HCT116 (cell line): Measurements from ENCODE around the gene PLXNB3. TPM values are rescaled to one million over a fixed set of nuclear protein-coding genes. Genes with fewer than 3 reads are reported as not detected.

ENCODE experiments used
- ATAC-seq: fragments of 200-7000 bp; cut with Tn5 transposase; 2 replicates; pipeline ENCODE4 v1.9.1; 2020; ENCODE audit warnings: mild to moderate bottlenecking, moderate library complexity
- BruUV-seq: library from RNA; stranded (reverse); fragments of 400-500 nt; replicated peaks from 2 replicates; lab custom pipeline; 2021; lab: Mats Ljungman, UMichigan
- CTCF ChIA-PET: fragments of 300-600 bp; sonication (Branson Sonifier 250); formaldehyde crosslinking; loops from one replicate; lab custom pipeline; 2021; ENCODE audit warnings: antibody characterized with exemption; lab: Charles Lee
- POLR2A ChIA-PET: fragments of 300-600, 350-600 bp; sonication (Branson Sonifier 250); formaldehyde crosslinking; loops from one replicate; lab custom pipeline; 2021; ENCODE audit warnings: antibody characterized with exemption; lab: Charles Lee
- RAD21 ChIA-PET, 2 experiments: fragments of 300-600 bp; sonication (Branson Sonifier 250); formaldehyde crosslinking; loops; one replicate each; lab custom pipeline; 2023; ENCODE audit warnings: low total read pairs in 2 of 2; ENCODE audit not compliant: uncharacterized antibody in 2 of 2, unreplicated experiment in 2 of 2, low non-redundant PET in 1 of 2; lab: Charles Lee
- DNase-seq: peaks from one replicate; pipeline ENCODE4 v3.0.0-alpha.2; 2010; ENCODE audit warnings: low read depth, low spot score
- H2AFZ ChIP-seq: fragments of 200-600 bp; shearing (Covaris generic), sonication (generic); 2 replicates; pipeline ENCODE4 v1.6.1; 2017; ENCODE audit warnings: low read depth, mixed run types, mixed read lengths, antibody characterized with exemption, low read length; ENCODE audit not compliant: poor library complexity, severe bottlenecking
- H3K27ac ChIP-seq: 2 replicates; pipeline ENCODE4 v1.5.1; 2012; ENCODE audit warnings: low read depth, low read length
- H3K27me3 ChIP-seq: fragments of 200-600 bp; sonication (generic); 2 replicates; pipeline ENCODE4 v1.6.1; 2016; ENCODE audit warnings: mixed run types, low read length, mixed read lengths; ENCODE audit not compliant: insufficient read depth
- H3K36me3 ChIP-seq, 2 experiments: fragments of 200-500 bp in 1 of 2; fragments of 200-600 bp in 1 of 2; sonication (Bioruptor generic) in 1 of 2; sonication (generic) in 1 of 2; 2 replicates each; pipeline versions ENCODE4 v1.5.1 to v1.6.1; 2014 to 2016; ENCODE audit warnings: low read length in 2 of 2, inconsistent platforms in 1 of 2, mixed read lengths in 1 of 2, mixed run types in 1 of 2; ENCODE audit not compliant: insufficient read depth in 2 of 2, control insufficient read depth in 1 of 2
- H3K4me1 ChIP-seq, 2 experiments: fragments of 200-600 bp in 1 of 2; sonication (generic) in 1 of 2; 2 replicates each; pipeline versions ENCODE4 v1.5.1 to v1.6.1; 2012 to 2017; ENCODE audit warnings: low read length in 2 of 2, inconsistent platforms in 1 of 2, mild to moderate bottlenecking in 1 of 2, mixed read lengths in 1 of 2, mixed run types in 1 of 2, moderate library complexity in 1 of 2; ENCODE audit not compliant: insufficient read depth in 2 of 2, control insufficient read depth in 1 of 2
- H3K4me2 ChIP-seq: fragments of 200-600 bp; sonication (generic); 2 replicates; pipeline ENCODE4 v1.6.1; 2017; ENCODE audit warnings: mixed run types, low read length, mixed read lengths
- H3K4me3 ChIP-seq, 2 experiments: fragments of 200-600 bp in 1 of 2; sonication (generic) in 1 of 2; replicated peaks in 1 of 2; 2 replicates each; pipeline ENCODE4 v1.5.1; 2011 to 2016; ENCODE audit warnings: low read length in 2 of 2, control low read depth in 1 of 2, low read depth in 1 of 2, mild to moderate bottlenecking in 1 of 2, mixed read lengths in 1 of 2, mixed run types in 1 of 2
- H3K79me2 ChIP-seq: fragments of 200-600 bp; sonication (generic); 2 replicates; pipeline ENCODE4 v1.6.1; 2017; ENCODE audit warnings: mild to moderate bottlenecking, mixed run types, low read length, moderate library complexity, mixed read lengths; ENCODE audit not compliant: insufficient read depth
- H3K9ac ChIP-seq: fragments of 200-600 bp; sonication (generic); 2 replicates; pipeline ENCODE4 v1.6.1; 2016; ENCODE audit warnings: low read length, mixed read lengths
- H3K9me2 ChIP-seq: fragments of 200-600 bp; sonication (generic), shearing (Covaris generic); 2 replicates; pipeline ENCODE4 v1.6.1; 2017; ENCODE audit warnings: mixed run types, mild to moderate bottlenecking, moderate library complexity; ENCODE audit not compliant: insufficient read depth
- H3K9me3 ChIP-seq, 2 experiments: fragments of 200-500 bp in 1 of 2; fragments of 200-600 bp in 1 of 2; sonication (Bioruptor generic) in 1 of 2; sonication (generic) in 1 of 2; 2 replicates each; pipeline ENCODE4 v1.6.1; 2014 to 2017; ENCODE audit warnings: low read length in 2 of 2, mixed read lengths in 2 of 2, inconsistent platforms in 1 of 2, low read depth in 1 of 2, mild to moderate bottlenecking in 1 of 2, mixed run types in 1 of 2, moderate library complexity in 1 of 2; ENCODE audit not compliant: control insufficient read depth in 1 of 2, insufficient read depth in 1 of 2
- H4K20me1 ChIP-seq: fragments of 200-600 bp; sonication (generic), shearing (Covaris generic); 2 replicates; pipeline ENCODE4 v1.6.1; 2017; ENCODE audit warnings: mixed run types, mild to moderate bottlenecking, moderate library complexity; ENCODE audit not compliant: insufficient read depth
- ATF3 ChIP-seq: IDR thresholded peaks from 2 replicates; pipeline ENCODE4 v1.6.1; 2012
- CEBPB ChIP-seq: IDR thresholded peaks from 2 replicates; pipeline ENCODE4 v1.6.1; 2012; ENCODE audit warnings: low read depth
- CTCF ChIP-seq, 3 experiments: fragments of 200-600 bp in 1 of 3; sonication (generic) in 1 of 3; IDR thresholded peaks in 2 of 3; conservative IDR thresholded peaks in 1 of 3; 2 replicates each; pipeline ENCODE4 v1.5.1; 2012 to 2017; ENCODE audit warnings: low read depth in 2 of 3, low read length in 2 of 3, antibody characterized with exemption in 1 of 3, borderline replicate concordance in 1 of 3, control low read depth in 1 of 3, mild to moderate bottlenecking in 1 of 3, mixed read lengths in 1 of 3, mixed run types in 1 of 3, moderate library complexity in 1 of 3; ENCODE audit not compliant: insufficient read depth in 1 of 3
- EGR1 ChIP-seq: IDR thresholded peaks from 2 replicates; pipeline ENCODE4 v1.6.1; 2012; ENCODE audit warnings: low read depth
- ELF1 ChIP-seq: IDR thresholded peaks from 2 replicates; pipeline ENCODE4 v1.6.1; 2012; ENCODE audit warnings: low read depth, borderline replicate concordance
- EZH2 ChIP-seq: fragments of 200-600 bp; sonication (generic); IDR thresholded peaks from 2 replicates; pipeline ENCODE4 v1.6.1; 2017; ENCODE audit warnings: antibody characterized with exemption, mixed run types
- EZH2phosphoT487 ChIP-seq: fragments of 200-600 bp; IDR thresholded peaks from 2 replicates; pipeline ENCODE4 v1.6.1; 2018; ENCODE audit warnings: antibody characterized with exemption, borderline replicate concordance
- JUND ChIP-seq: IDR thresholded peaks from 2 replicates; pipeline ENCODE4 v1.6.1; 2012
- MAX ChIP-seq: IDR thresholded peaks from 2 replicates; pipeline ENCODE4 v1.6.1; 2012
- POLR2A ChIP-seq: IDR thresholded peaks from 2 replicates; pipeline ENCODE4 v1.7.0; 2011; ENCODE audit warnings: borderline replicate concordance; ENCODE audit not compliant: insufficient read depth, insufficient read length; ENCODE audit errors: extremely low read depth
- POLR2AphosphoS5 ChIP-seq: IDR thresholded peaks from 2 replicates; pipeline ENCODE4 v1.6.1; 2011; ENCODE audit warnings: mild to moderate bottlenecking, low read depth, low read length, moderate library complexity
- RAD21 ChIP-seq: IDR thresholded peaks from 2 replicates; pipeline ENCODE4 v1.6.1; 2012; ENCODE audit warnings: low read depth, mild to moderate bottlenecking
- REST ChIP-seq: IDR thresholded peaks from 2 replicates; pipeline ENCODE4 v1.6.1; 2012; ENCODE audit warnings: low read depth
- SRF ChIP-seq: IDR thresholded peaks from 2 replicates; pipeline ENCODE4 v1.6.1; 2012; ENCODE audit warnings: low read depth
- YY1 ChIP-seq: IDR thresholded peaks from 2 replicates; pipeline ENCODE4 v1.6.1; 2011; ENCODE audit warnings: low read length, low read depth, moderate library complexity, mild to moderate bottlenecking; ENCODE audit not compliant: insufficient replicate concordance; ENCODE audit errors: extremely low read depth
- ZBTB33 ChIP-seq: IDR thresholded peaks from 2 replicates; pipeline ENCODE4 v1.6.1; 2011; ENCODE audit warnings: mild to moderate bottlenecking, low read length, moderate library complexity; ENCODE audit not compliant: insufficient replicate concordance; ENCODE audit errors: extremely low read depth
- ZFX ChIP-seq: fragments of 450-650 bp; IDR thresholded peaks from 2 replicates; pipeline ENCODE4 v1.6.1; 2017
- ZNF274 ChIP-seq: fragments of 200-500 bp; sonication (Bioruptor generic); IDR thresholded peaks from 2 replicates; pipeline ENCODE4 v1.6.1; 2014; ENCODE audit warnings: mild to moderate bottlenecking, low read depth, low read length, inconsistent platforms
- intact Hi-C: fragments of 100-400 bp; cut with micrococcal nuclease; formaldehyde crosslinking; loops from 2 replicates; pipeline ENCODE4 v1.10.0; 2022
- total RNA-seq: library from RNA; stranded (reverse); gene quantifications from one replicate; pipeline ENCODE4 v1.2.1, GENCODE V29; 2021; ENCODE audit not compliant: unreplicated experiment

The PLXNB3 gene
- total RNA-seq, 1 experiment from 2014 or later, result 4.8 TPM

- Histone ChIP-seq H3K36me3 (no peaks in the 10 kb centered on the region), H3K4me1 (peaks cover 0 to 10% of the 10 kb centered on the region in 2 experiments; a peak in 2 of 4 replicates), H3K4me3 (no peak overlapping the region), H3K4me2 (0 out of 2 replicates have a peak overlapping the region, but pooled peaks have one; percentile 79), H3K9me3 (no peaks in the 10 kb centered on the region), H2AFZ (no peak overlapping the region), H3K9ac (no peak overlapping the region), H3K27ac (no peak overlapping the region), H3K9me2 (no peaks in the 10 kb centered on the region), H3K79me2 (no peaks in the 10 kb centered on the region), H3K27me3 (no peaks in the 10 kb centered on the region), H4K20me1 (no peaks in the 10 kb centered on the region)
- TF ChIP-seq POLR2AphosphoS5 (no peak), REST (no peak), EGR1 (no peak), RAD21 (no peak), CTCF (IDR thresholded peaks at IDR 0.05 in 2 of 3, conservative IDR thresholded peaks at IDR 0.05 in 1 of 3; ENCODE audit: borderline replicate concordance in 1 of 3, insufficient read depth in 1 of 3, low read depth in 2 of 3, low read length in 2 of 3) (no peak), ATF3 (no peak), SRF (no peak), YY1 (no peak), ZNF274 (no peak), ZBTB33 (no peak), CEBPB (no peak), POLR2A (no peak), EZH2 (no peak), ELF1 (no peak), ZFX (no peak; the same call in 1 of the 2 replicates), MAX (no peak), EZH2phosphoT487 (no peak), JUND (no peak)
- ChIA-PET RAD21 (no interaction called here), POLR2A (no interaction called here), CTCF (no interaction called here)
- DNase-seq (no peak), ATAC-seq (no peak)
- intact Hi-C loops, result loop anchor here (2.0 kb wide), 1 partner anchor 187 kb away; no protein-coding TSS in a partner anchor
- no TSS peak for BruUV-seq
These were observed 1.4 kb downstream of the PLXNB3 start for GRCh38 chrX:153765138-153766079.
